Left lobe of liver (tissue), 2 donors: ENCODE measurements around the gene PPM1M. TPM values are rescaled to one million over a fixed set of nuclear protein-coding genes. Genes with fewer than 3 reads are reported as not detected.
A peak's percentile ranks its signal among the peaks of the same experiment; 100 is the strongest.
"Not testable (repeated sequence)": the region's sequence is repeated elsewhere in the genome, so short reads cannot be mapped to it uniquely, and the experiment has no call there.

Experiments used
- ATAC-seq: fragments of 200-7000 bp; cut with Tn5 transposase; one replicate; pipeline ENCODE4 v1.9.1; 2020; ENCODE audit warnings: mild to moderate bottlenecking, moderate library complexity
- DNase-seq: peaks from one replicate; pipeline ENCODE4 v3.0.0-alpha.2; 2020; ENCODE audit warnings: low spot score
- total RNA-seq: library from RNA; stranded (reverse); gene quantifications from one replicate; pipeline ENCODE4 v1.2.1, GENCODE V29; 2021
- donor health status: DM: no; HTN: no; CAD: no; lungs with moderate emphysema.
- donor health status: DM: no; HTN: yes; CAD: no.

Gene PPM1M
- total RNA-seq, 1 donor from 2014 or later: 4.2 TPM

GRCh38 chr3:52272172-52272571, 26.6 kb downstream of the PPM1M start:
- DNase-seq, ATAC-seq: not testable (repeated sequence)

DNA sequence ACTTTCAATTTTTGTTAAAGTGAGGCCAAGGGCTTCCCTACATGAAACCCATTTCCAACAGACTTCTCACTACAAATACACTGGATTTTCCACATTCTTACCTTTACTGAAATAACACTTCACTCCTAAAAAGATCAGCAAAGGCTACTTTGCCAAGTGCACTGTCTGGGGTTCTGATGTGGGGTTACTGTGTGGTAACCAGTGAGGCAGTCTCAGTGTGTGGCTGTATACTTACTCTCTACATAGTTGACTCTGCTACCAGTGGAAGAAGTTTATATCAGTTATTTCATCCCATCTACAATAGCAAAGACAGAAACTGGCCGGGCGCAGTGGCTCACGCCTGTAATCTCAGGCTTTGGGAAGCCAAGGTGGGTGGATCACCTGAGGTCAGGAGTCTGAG, 27.3 kb downstream of the PPM1M start:
- DNase-seq: no peak
- no peak for ATAC-seq

DNA sequence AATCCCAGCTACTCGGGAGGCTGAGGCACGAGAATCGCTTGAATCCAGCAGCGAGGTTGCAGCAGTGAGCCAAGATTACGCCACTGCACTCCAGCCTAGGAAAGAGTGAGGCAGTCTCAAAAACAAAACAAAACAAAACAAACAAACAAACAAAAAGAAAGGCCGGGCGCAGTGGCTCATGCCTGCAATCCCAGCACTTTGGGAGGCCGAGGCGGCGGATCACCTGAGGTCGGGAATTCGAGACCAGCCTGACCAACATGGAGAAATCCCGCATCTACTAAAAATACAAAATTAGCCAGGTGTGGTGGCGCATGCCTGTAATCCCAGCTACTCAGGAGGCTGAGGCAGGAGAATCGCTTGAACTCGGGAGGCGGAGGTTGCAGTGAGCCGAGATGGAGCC, 29.2 kb downstream of the PPM1M start:
- DNase-seq: peak; percentile 43
- not testable (repeated sequence) for ATAC-seq

DNA sequence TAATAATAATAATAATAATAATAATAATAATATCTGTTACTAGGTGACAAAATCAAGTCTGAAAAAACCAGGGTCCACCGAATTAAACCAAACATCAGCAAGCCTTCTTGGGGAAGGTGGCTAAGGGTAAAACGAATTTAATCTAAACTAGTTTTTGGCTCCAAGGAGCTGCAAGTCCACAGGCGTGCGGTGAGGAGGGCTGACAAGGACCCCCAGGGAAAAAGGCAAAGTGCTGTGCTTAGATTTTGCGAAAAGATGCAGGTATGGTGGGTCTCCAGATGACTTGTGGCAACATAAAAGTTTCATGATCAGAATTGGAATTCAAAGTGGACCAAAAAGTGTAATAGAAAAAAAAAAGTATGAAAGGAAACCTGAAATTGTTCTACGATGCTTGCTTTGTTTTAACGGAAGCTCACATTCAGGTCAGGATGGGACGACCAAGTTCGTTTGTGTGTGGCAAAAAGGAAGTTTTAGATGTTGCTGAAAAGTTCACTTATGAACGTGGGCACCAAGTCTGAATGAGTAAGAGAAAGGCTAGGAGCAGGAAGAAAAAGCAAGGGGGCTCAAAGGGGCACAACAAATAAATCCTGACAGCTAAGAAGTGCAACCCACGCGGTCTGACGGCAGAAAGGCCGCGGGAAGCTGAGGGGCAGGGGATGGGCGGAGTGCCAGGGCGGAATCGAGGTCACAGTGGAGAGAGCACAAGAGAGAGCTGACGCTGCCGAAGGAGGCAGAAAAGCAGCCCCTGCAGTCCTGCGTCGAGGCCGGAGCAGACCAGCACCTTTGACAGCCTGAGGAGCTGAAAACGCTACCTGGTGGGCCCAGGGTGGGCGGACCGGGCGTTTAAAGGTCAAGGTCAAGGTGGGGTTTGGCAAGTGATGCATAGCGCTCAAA, 31.8 kb downstream of the PPM1M start:
- ATAC-seq (peak; percentile 58), DNase-seq (peak; percentile 84)

GRCh38 chr3:52277972-52278509, 32.5 kb downstream of the PPM1M start:
- ATAC-seq (peak; percentile 79), DNase-seq (no peak)

DNA sequence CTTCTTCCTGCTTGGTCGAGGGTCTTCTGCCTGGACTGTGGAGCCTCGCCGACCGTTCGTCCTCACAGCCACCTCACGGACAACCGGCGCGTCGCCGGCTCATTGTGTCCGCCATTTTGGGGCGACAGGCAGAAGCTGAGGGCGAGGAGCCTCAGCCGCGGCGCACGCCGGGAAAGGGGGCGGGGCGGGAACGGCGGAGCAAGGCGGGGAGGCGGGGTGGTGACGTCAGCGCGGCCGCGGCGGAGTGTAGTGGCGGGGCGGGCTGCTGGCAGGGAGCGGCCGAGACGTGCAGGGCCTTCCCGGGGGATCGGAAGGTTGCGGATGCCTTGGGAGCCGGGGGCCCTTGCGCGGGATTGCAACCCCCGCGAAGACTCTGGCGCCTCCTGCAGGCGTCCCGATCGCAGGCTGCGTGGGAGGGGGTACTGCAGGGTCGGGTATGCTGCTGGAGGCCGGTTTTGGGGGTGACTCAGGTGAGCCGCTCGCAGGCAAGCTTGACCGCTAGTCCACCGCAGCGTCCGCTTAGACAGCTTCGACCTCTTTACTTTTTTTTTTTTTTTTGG, 33.0 kb downstream of the PPM1M start, which contains the start of gene WDR82:
WDR82 (minus strand) TSS at position 140 of the 560 bp plus-strand sequence. CDS start 288 bp downstream, outside the sequence.
- peak; percentile 90 for ATAC-seq
- peak; percentile 98 for DNase-seq

DNA sequence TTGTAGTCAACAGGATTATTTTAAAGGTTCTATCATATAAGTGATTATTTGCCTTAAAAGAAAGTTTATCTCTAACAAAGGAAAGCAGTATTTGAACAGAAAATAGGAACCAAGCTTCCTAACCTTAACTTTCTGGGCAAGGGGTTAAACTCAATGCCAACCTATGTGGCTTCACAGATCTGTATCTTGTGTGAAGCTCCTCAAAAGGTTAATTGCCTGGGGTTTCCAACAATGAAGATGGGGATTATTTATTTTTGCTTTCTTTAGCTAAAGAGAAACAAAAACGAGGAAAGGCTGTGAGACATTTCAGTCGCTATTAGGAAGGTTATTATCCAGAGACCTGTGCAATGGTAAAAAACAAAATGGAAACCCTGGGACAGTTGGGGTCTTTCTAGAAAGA, 34.0 kb downstream of the PPM1M start:
- no peak for DNase-seq
- no peak for ATAC-seq

DNA sequence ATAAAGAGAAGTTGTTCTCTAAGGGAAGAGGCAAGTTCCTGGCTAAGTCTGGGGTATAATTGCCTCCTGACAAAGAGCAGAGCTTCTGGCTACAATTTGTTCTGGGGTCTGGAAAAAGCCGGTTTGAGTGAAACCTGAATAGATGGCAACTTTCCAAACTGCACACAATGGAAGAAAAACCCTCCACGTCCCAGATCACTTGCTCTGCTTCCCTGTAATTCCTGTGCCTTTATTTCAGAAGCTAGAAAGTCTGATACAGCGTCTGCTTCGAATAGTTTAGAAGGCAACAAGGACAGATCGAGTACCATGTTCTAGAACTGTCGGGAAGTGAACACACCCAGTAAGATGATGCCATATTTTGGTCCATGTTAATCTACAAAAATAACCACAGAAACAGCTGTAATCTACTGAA, 34.5 kb downstream of the PPM1M start:
- DNase-seq (no peak), ATAC-seq (no peak)

DNA sequence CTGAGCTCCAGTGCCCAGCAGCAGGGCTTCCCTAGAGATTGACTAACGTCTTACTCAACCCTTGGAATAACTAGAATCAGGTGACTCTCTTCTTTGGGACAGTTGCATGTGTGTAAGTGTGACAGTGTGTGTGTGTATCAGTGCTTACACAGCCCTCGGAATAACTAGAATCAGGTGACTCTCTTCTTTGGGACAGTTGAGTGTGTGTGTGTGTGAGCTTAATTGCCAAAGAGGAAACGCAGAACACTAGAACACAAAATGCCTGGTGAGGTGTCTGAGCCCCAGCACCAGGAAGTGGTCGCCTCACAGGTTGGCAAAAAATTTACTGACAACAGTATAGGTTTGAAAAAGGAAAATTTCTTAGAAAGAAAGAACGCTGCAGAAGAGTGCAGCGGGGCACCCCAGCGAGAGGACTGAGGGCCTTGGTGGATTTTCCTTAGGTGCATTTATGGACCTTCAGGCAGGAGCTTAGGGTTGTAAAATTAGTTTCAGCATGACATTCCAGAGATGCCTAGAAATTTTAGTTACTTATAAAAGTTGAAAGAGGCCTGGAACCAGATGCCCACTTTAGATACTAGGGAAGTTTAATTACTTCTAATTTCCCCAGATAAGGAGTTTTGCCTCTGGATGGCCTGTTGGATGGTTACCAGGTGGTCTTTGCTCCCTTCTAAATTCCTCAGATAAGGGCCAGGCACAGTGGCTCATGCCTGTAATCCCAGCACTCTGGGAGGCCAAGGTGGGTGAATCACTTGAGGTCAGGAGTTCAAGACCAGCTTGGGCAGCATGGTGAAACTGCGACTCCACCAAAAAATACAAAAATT, 36.6 kb downstream of the PPM1M start:
- no peak for DNase-seq

GRCh38 chr3:52283306-52283705, 37.7 kb downstream of the PPM1M start:
- DNase-seq (no peak), ATAC-seq (no peak)

More for the DNA sequence above, 36.6 kb downstream of the PPM1M start:
- no peak for ATAC-seq

DNA sequence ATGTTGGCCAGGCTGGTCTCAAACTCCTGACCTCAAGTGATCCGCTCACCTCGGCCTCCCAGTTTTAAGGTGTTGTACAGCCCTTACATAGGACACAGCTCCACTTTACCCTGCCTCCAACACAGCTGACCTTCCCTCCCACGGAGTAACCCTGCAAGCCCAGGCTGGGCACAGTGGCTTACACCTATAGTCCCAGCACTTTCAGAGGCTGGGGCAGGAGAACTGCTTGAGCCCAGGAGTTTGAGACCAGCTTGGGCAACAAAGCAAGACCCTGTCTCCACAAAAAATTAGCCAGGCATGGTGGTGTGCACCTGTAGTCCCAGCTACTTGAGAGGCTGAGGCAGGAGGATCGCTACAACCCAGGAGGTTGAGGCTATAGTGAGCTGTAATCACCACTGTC, 38.5 kb downstream of the PPM1M start:
- DNase-seq: peak; percentile 42

DNA sequence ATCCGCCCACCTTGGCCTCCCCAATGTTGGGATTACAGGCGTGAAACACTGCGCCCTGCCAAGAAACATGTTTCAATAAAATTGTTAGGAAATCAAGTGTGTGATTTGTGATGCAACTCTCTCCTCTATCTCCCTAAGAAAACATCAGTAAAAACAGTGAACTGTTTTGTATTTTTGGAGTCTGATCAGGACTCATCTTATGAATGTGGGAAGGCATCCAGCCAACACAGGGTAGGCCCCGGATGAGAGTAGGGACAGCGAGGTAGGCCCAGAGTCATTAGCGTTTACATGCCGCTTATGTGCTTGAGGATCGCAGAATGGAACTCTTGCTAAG, 41.2 kb downstream of the PPM1M start:
- DNase-seq (peak; percentile 86), ATAC-seq (peak; percentile 35)

More for the DNA sequence above, 38.5 kb downstream of the PPM1M start:
- not testable (repeated sequence) for ATAC-seq

DNA sequence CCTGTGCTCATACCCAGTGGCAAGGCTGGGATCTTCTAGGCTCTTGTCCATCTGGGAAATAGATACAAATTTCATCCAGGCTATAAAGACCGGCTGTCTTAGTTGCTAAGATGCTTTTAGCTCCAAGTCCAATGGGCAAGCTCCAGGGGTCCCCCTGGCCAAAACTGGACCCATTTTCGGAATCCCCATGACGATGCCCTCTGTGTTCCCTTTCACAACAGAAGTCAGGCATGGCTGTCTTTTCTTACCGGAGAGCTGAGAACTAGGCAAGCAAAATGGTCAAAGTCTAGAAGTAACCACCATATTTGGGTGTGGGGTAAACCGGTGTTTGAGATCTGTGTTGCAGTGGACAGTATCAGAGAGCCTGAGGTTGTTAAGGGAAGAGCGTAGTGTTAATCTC, 43.1 kb downstream of the PPM1M start:
- ATAC-seq: no peak
- no peak for DNase-seq

GRCh38 chr3:52289338-52289746, 43.8 kb downstream of the PPM1M start:
- ATAC-seq (peak; percentile 34), DNase-seq (peak; percentile 87)

- peak; percentile 96 for DNase-seq
- peak; percentile 47 for ATAC-seq
These were observed 44.4 kb downstream of the PPM1M start for GRCh38 chr3:52289747-52290595.

DNA sequence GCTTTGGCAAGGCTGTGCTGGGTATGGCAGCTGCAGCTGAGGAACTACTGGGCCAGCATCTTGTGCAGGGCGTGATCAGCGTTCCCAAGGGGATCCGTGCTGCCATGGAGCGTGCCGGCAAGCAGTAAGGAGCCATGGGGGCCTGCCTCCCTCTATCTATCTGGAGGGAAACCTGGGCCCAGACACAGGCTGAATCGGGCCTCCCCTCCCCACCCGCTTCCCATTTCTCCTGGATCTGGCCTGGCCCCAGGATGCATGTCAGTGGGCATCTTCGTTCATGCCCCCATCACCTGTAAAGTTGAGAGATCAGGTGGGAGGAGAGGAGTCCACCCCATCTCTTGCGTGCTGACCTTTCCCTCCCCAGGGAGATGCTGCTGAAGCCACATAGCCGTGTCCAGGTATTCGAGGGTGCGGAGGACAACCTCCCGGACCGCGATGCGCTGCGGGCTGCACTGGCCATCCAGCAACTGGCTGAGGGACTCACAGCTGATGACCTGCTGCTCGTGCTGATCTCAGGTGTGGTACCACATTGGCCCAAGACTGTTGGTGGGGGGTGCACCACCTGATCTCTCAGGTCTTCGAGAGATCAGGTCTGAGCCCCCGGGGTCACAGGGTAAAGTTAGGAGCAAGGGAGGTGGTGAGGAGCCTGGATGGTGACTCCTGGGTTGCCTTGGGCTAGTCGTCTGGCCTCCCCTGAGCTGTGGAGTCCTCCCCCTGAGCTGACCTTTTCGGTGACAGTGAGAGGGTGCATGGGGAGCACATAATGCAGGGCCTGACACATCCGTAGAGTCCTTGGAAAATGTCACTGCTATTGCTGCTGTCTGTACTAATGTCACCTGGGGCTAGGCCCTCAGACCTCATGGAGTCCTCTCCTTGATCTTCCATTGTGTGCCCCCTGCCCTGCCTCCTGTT, 45.3 kb downstream of the PPM1M start:
- no peak for DNase-seq
- no peak for ATAC-seq

- ATAC-seq (no peak), DNase-seq (peak; percentile 75)
These were observed 46.1 kb downstream of the PPM1M start for GRCh38 chr3:52291508-52292181.

DNA sequence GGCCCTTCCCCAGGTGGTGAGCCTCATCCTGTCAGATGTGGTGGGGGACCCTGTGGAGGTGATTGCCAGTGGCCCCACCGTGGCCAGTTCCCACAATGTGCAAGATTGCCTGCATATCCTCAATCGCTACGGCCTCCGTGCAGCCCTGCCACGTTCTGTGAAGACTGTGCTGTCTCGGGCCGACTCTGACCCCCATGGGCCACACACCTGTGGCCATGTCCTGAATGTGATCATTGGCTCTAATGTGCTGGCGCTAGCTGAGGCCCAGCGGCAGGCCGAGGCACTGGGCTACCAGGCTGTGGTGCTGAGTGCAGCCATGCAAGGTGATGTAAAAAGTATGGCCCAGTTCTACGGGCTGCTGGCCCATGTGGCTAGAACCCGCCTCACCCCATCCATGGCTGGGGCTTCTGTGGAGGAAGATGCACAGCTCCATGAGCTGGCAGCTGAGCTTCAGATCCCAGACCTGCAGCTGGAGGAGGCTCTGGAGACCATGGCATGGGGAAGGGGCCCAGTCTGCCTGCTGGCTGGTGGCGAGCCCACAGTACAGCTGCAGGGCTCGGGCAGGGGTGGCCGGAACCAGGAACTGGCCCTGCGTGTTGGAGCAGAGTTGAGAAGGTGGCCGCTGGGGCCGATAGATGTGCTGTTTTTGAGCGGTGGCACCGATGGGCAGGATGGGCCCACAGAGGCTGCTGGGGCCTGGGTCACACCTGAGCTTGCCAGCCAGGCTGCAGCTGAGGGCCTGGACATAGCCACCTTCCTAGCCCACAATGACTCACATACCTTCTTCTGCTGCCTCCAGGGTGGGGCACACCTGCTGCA, 46.9 kb downstream of the PPM1M start:
- no peak for DNase-seq
- no peak for ATAC-seq
